KG1 (cell line): ENCODE data around the gene FOXJ1.

Source experiments
- DNase-seq: peaks from one replicate; lab custom pipeline; 2025; lab: John Stamatoyannopoulos, UW

FOXJ1 gene

GRCh38 chr17:76123749-76124581 is 17.1 kb downstream of the FOXJ1 start:
- DNase-seq, result no peak

GRCh38 chr17:76123191-76123499 is 17.9 kb downstream of the FOXJ1 start:
- DNase-seq, result no peak

- DNase-seq, result no peak
These were observed 18.4 kb downstream of the FOXJ1 start for GRCh38 chr17:76122431-76123190.

- no peak for DNase-seq
These were observed 19.1 kb downstream of the FOXJ1 start for GRCh38 chr17:76121932-76122430.

DNA sequence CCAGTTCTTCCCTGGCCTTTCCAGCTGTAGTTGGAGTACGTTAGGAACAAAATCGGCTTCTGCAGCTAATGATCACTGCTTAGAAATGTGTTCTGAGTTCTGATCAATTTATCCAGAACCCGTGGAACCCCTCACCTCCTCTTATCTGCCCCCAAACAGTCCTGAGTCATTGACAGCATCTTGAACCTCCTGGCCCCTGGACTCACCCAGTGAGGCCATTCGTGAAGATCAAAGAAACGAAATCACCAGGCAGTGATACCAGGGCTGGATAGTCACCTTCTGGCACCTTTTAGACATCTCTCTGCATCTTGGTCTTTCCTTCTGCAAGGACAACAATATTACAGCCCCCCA is 20.4 kb downstream of the FOXJ1 start:
- no peak for DNase-seq

- DNase-seq, result no peak
These were observed 21.4 kb downstream of the FOXJ1 start for GRCh38 chr17:76119409-76120371.

DNA sequence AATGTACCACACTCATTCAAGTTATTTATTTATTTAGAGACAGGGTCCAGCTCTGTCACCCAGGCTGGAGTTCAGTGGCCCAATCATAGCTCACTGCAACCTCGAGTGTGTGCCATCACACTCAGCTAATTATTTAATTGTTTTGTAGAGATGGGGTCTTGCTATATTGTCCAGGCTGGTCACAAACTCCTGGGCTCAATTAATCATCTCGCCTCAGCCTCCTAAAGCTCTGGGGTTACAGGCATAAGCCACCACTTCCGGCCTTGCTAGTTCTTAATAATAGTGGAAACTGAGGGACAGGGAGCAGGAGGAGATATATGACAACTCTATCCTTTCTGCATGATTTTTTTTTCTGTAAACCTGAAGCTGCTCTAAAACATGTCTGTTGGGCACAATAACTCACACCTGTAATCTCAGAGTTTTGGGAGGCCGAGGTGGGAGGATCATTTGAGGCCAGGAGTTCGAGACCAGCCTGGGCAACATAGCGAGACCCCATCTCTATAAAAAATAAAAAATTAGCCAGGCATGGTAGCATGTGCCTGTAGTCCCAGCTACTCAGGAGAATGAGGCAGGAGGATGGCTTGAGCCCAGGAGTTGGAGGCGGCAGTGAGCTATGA is 25.8 kb downstream of the FOXJ1 start:
- no peak for DNase-seq

- DNase-seq, result no peak
These were observed 29.1 kb downstream of the FOXJ1 start for GRCh38 chr17:76111956-76112355.

GRCh38 chr17:76107509-76107908 is 33.5 kb downstream of the FOXJ1 start:
- DNase-seq, result no peak

DNA sequence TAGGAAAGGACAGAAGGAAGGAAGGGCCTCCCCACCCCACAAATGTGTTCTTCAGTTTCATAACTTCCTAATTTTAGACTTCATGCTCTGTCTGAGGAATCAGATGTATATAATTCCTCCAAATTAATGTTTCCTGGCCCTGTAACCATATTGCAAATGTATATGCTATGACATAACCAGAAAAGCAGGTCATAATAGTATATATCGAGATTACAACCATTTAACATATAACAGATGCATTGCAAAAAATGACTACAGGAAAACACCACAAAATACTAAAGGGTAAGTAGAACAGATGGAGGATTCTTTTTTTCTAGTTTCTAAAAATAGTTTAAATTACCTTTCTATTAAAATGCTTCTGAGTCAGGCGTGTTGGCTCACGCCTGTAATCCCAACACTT is 34.3 kb downstream of the FOXJ1 start:
- DNase-seq, result no peak

DNA sequence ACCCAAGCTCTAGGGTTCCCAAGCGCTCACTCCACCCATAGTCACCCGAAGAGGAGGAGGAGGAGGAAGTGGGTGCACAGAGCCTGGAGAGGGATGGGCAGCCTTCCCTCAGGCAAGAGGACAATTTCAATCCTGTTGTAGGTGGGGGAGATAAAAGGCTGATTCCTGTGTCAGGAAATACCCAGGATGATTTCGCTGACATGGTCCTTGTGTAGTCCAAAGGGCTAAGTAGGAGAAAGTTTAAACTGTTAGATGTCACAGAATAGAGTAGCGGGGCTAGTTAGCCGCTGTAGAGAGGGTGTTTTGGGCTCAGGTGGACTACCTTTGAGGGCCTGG is 36.2 kb downstream of the FOXJ1 start:
- no peak for DNase-seq

DNA sequence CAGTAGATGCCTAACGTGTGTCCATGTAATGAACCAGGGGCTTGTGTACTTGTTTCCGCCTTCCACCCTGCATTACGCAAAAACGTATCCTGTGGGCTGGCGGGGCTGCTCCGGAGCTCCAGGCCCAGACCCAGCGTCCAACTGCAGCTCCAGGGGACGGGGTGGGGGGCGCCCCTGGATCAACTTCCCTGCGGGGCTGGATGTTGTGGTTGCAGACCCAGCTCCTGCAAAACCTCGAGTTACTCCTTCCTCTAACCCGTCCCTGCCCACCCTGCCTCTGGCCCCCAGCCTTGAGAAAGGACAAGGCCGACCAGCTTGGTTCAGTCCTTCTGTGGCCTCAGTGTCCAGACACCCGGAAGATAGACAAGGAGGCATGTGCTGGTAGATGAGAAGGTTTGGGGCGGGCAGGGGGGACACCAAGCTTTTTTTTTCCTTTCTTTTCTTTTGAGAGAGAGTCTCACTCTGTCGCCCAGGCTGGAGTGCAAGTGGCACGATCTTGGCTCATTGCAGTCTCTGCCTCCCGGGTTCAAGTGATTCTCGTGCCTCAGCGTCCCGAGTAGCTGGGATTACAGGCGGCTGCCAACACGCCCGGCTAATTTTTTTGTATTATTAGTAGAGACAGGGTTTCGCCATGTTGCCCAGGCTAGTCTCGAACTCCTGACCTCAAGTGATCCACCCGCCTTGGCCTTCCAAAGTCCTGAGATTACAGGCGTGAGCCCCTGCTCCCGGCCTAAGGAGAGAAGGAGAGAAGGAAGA is 36.7 kb downstream of the FOXJ1 start:
- DNase-seq, result no peak

DNA sequence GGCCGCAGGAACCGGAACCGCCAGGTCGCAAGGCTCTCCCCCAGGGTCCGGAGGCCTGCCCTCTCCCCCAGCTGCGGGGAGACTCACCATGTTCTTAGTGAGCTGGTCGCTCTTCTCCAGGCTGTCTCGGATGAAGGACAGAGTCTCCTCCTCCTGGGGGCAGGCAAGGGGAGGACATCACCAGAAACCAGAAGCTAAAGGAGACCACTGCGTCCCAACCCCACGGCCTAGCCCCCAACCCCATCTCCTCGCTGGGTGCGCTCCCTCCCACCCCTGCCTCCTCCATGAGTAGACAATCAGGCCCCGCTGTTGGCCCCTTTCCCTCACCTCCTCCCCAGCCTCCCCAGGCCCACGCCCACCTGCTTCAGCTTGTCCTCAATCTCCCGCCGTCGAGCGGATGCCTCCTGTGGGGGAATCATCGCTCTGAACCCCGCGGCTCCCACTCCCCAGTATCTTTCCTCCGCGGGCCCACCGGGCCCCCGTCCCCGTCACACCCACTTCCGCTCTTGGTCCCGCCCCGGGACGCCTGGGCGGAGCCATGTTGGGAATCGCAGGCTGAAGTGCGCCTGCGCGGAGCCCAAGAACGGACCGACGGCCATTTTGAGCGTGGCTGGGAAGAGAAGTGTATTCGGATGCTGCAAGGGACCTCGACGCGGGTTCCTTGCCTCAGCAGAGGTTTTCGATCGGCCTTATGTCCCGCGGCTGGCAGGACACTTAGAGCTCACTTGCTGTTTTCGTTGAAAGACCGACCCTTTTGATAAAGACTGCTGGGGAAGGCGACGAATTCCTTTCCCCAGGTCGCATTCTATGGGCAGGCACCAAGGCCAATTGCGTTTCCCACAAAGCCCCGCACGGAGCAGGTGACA is 37.5 kb downstream of the FOXJ1 start, which contains the start of gene EXOC7:
TSS of gene EXOC7 (minus strand) at position 514 of the 866 bp plus-strand sequence. CDS start at position 419, 95 bp downstream.
- DNase-seq, result peak; percentile 95

DNA sequence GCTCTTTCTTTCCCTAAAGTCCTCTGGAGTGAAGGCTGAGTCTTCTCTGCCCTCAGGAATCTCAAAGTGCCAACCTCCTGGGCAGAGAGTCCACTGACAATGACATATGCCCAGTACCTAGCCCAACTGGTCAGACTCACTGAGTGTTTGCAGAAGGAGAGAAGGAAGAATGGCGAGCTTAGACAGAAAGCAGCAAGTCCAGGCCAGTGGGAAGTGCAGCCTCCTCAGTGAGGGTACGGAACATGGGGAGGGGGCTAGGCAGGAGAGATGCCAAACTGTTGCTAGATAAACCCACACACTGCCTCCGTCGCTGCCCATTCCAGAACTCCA is 38.1 kb downstream of the FOXJ1 start:
- no peak for DNase-seq

- DNase-seq, result no peak
These were observed 43.2 kb downstream of the FOXJ1 start for GRCh38 chr17:76097716-76098295.

- no peak for DNase-seq
These were observed 45.1 kb downstream of the FOXJ1 start for GRCh38 chr17:76095943-76096342.

DNA sequence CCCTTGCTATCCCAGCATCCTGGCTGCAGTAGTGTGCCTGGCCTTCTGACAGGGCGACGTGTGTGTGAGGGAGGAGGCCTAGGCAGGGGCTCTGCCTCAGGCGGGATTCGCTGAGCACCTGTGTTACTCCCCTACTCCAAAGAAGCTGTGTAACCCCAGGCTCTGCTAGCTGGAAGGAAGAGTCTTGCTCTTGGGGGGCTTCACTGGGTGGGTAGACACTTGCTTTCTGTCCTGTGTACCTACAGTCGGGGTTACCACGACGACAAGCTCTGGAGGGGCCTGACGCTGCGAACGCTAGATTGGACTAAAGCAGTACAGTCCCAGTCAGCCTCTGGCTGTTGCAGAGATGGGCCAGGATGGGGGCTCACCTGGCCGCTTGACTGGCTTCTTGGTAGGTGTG is 47.0 kb downstream of the FOXJ1 start:
- DNase-seq, result no peak

DNA sequence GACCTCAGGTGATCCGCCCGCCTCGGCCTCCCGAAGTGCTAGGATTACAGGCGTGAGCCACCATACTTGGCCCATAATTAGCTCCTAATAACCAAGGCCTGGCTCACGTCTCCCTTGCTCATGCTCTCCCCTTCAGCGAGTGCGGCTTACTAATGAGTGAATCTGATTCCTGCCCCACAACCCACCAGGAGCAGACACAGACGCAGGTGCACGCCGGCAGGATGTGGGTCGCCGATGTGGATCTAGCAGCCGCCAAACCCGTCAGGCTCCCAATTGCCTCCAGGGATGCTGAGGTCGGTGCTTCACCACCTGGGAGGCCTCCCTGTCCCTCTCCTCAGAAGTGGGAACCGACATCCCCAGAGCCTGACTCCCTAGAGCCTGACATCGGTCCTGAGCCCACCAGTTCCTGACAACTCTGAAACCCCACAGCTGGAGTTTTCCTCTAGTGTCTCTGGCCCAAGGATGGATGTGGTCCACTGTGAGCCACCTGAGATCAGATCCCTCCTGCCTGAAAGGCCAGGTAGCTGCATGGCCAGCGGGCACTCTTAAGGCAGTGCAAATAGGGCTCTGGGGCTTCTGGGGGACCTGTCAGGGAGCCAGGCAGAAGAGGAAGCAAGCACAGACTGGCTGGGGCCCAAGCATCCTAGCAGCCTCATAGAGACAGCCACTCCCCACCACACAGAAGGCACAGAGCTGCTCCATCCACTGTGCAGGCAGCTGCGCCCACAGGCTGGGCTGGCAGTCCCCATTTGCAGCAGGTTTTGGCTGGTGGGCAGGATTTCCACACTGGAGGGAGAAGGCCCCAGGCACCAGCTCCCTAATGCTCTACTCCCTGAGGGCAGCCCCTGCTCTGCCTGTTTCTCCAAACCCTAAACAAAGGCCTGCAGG is 48.3 kb downstream of the FOXJ1 start:
- DNase-seq, result no peak
